ENCODE data around the gene PRX. TPM values are rescaled to one million over a fixed set of nuclear protein-coding genes. Genes with fewer than 3 reads are reported as not detected.
"Not testable (repeated sequence)": the region's sequence is repeated elsewhere in the genome, so short reads cannot be mapped to it uniquely, and the experiment has no call there.

Gene PRX
- total RNA-seq, 1 donor from 2014 or later: 3.3 TPM

- no peak for TF ChIP-seq CTCF (IDR thresholded peaks at IDR 0.05)
- peaks cover 0 to 3% of the 10 kb centered on the region in 2 donors for H3K4me1 ChIP-seq
- no peak for DNase-seq (ENCODE audit: low spot score in 2 of 2)
- peaks cover 21 to 28% of the 10 kb centered on the region in 2 donors for H3K36me3 ChIP-seq
- H3K27me3 ChIP-seq: no peaks in the 10 kb centered on the region
- H3K27ac ChIP-seq: no peak overlapping the region
- H3K4me3 ChIP-seq: no peak overlapping the region
- no peaks in the 10 kb centered on the region for H3K9me3 ChIP-seq
- intact Hi-C loops (cut with DNase I): no loop called here
Observed at GRCh38 chr19:40457953-40458596, 44.9 kb upstream of the PRX start.

GRCh38 chr19:40457048-40457447 lies 43.9 kb upstream of the PRX start:
- Histone ChIP-seq H3K9me3 (no peaks in the 10 kb centered on the region), H3K4me1 (no peaks in the 10 kb centered on the region), H3K4me3 (no peak overlapping the region), H3K27ac (no peak overlapping the region), H3K27me3 (no peaks in the 10 kb centered on the region), H3K36me3 (peaks cover 21 to 28% of the 10 kb centered on the region in 2 donors)
- TF ChIP-seq CTCF (IDR thresholded peaks at IDR 0.05): no peak
- intact Hi-C loops (cut with DNase I): no loop called here
- no peak for DNase-seq (ENCODE audit: low spot score in 2 of 2)

GRCh38 chr19:40453943-40454342 lies 40.8 kb upstream of the PRX start:
- H3K27ac ChIP-seq; intact Hi-C loops (cut with DNase I); H3K4me3 ChIP-seq; H3K9me3 ChIP-seq; H3K4me1 ChIP-seq; H3K27me3 ChIP-seq; DNase-seq (ENCODE audit: low spot score in 2 of 2): not testable (repeated sequence)
- peaks cover 25 to 47% of the 10 kb centered on the region in 2 donors for H3K36me3 ChIP-seq

- TF ChIP-seq CTCF (IDR thresholded peaks at IDR 0.05): no peak
- H3K27ac ChIP-seq: no peak overlapping the region
- peaks cover 26 to 49% of the 10 kb centered on the region in 2 donors for H3K36me3 ChIP-seq
- DNase-seq (ENCODE audit: low spot score in 2 of 2): no peak
- H3K27me3 ChIP-seq: no peaks in the 10 kb centered on the region
- H3K4me3 ChIP-seq: no peak overlapping the region
- H3K9me3 ChIP-seq: no peaks in the 10 kb centered on the region
- H3K4me1 ChIP-seq: no peaks in the 10 kb centered on the region
- intact Hi-C loops (cut with DNase I): no loop called here
Observed at GRCh38 chr19:40453151-40453735, 40.1 kb upstream of the PRX start.

GRCh38 chr19:40452016-40452415 lies 38.8 kb upstream of the PRX start:
- no peak for TF ChIP-seq CTCF (IDR thresholded peaks at IDR 0.05)

GRCh38 chr19:40450664-40451063 lies 37.5 kb upstream of the PRX start:
- Histone ChIP-seq H3K4me3 (no peak overlapping the region), H3K27me3 (no peaks in the 10 kb centered on the region), H3K4me1 (no peaks in the 10 kb centered on the region), H3K36me3 (peaks cover 23 to 46% of the 10 kb centered on the region in 2 donors), H3K27ac (no peak overlapping the region), H3K9me3 (no peaks in the 10 kb centered on the region)
- intact Hi-C loops (cut with DNase I): no loop called here
- no peak for DNase-seq (ENCODE audit: low spot score in 2 of 2)
- no peak for TF ChIP-seq CTCF (IDR thresholded peaks at IDR 0.05)

More at GRCh38 chr19:40452016-40452415, 38.8 kb upstream of the PRX start:
- no peak for DNase-seq (ENCODE audit: low spot score in 2 of 2)
- intact Hi-C loops (cut with DNase I): no loop called here
- no peak overlapping the region for H3K4me3 ChIP-seq
- H3K27ac ChIP-seq: no peak overlapping the region
- no peaks in the 10 kb centered on the region for H3K27me3 ChIP-seq
- no peaks in the 10 kb centered on the region for H3K4me1 ChIP-seq
- H3K36me3 ChIP-seq: peaks cover 25 to 51% of the 10 kb centered on the region in 2 donors
- H3K9me3 ChIP-seq: no peaks in the 10 kb centered on the region

All from ascending aorta (tissue), 2 donors.